Stomach (tissue), 9 donors: ENCODE data around the gene SLC38A11. TPM values are rescaled to one million over a fixed set of nuclear protein-coding genes. Genes with fewer than 3 reads are reported as not detected.

Experiments
- DNase-seq, 2 donors: peaks; one replicate each; pipeline versions ENCODE4 v3.0.0 to v3.0.0-alpha.2; 2013 to 2019
- H3K27ac ChIP-seq, 5 donors: fragments of 200-600 bp in 4 of 5; sonication (generic) in 4 of 5; one replicate each; pipeline ENCODE4 v1.5.1; 2013 to 2019; ENCODE audit warnings: mild to moderate bottlenecking in 1 of 5, moderate library complexity in 1 of 5
- H3K27me3 ChIP-seq, 3 donors: fragments of 200-600 bp; sonication (generic); one replicate each; pipeline ENCODE4 v1.5.1; 2017 to 2019; ENCODE audit warnings: mixed run types in 1 of 3
- H3K36me3 ChIP-seq, 4 donors: fragments of 200-600 bp; sonication (generic); 1 replicate in 3 of 4; 2 replicates in 1 of 4; pipeline ENCODE4 v1.5.1; 2016 to 2019
- H3K4me1 ChIP-seq, 4 donors: fragments of 200-600 bp; sonication (generic); one replicate each; pipeline ENCODE4 v1.5.1; 2016 to 2019
- H3K4me3 ChIP-seq, 4 donors: fragments of 200-600 bp; sonication (generic) in 3 of 4; one replicate each; pipeline ENCODE4 v1.5.1; 2016 to 2019; ENCODE audit warnings: mild to moderate bottlenecking in 1 of 4
- H3K9me3 ChIP-seq, 4 donors: fragments of 200-600 bp; sonication (generic); one replicate each; pipeline ENCODE4 v1.5.1; 2016 to 2019
- EP300 ChIP-seq: sonication (generic); formaldehyde crosslinking; IDR thresholded peaks from one replicate; pipeline ENCODE4 v1.6.1; 2017; ENCODE audit warnings: antibody characterized with exemption
- POLR2A ChIP-seq, 4 donors: fragments of 450-650 bp; IDR thresholded peaks; one replicate each; pipeline ENCODE4 v1.6.1; 2016; ENCODE audit warnings: antibody characterized with exemption in 4 of 4, control low read depth in 2 of 4, mild to moderate bottlenecking in 1 of 4, moderate library complexity in 1 of 4
- POLR2AphosphoS5 ChIP-seq, 3 donors: sonication (generic); formaldehyde crosslinking; IDR thresholded peaks; one replicate each; pipeline ENCODE4 v1.6.1; 2016; ENCODE audit warnings: antibody characterized with exemption in 3 of 3
- WGBS, 5 donors: extraction: QIAGEN DNeasy Blood & Tissue Kit in 3 of 5; methylation state at CpG; one replicate each; pipeline versions ENCODE4 v1.1.5 to v1.1.7; 2013 to 2018; 5-methylcytosine and 5-hydroxymethylcytosine counted together
- intact Hi-C: fragments of 100-400 bp; cut with DNase I; formaldehyde crosslinking; loops from one replicate; pipeline ENCODE4 v1.15.1; 2023; ENCODE audit warnings: low total_unique reads
- polyA plus RNA-seq, 3 donors: library from polyadenylated mRNA; stranded (reverse); fragments of 200-250 nt; gene quantifications; one replicate each; pipeline ENCODE4 v1.2.3, GENCODE V29; 2013
- total RNA-seq, 5 donors: library from RNA; depleted of rRNA; stranded (reverse); fragments of >200 nt; gene quantifications; one replicate each; pipeline versions ENCODE4 v1.1.0 to v1.2.3, GENCODE V29; 2014 to 2016
- TF ChIP-seq, protein P1 (sequence below), 7 experiments: fragments of 450-650 bp in 4 of 7; fragments of 200-600 bp in 3 of 7; sonication (generic) in 3 of 7; IDR thresholded peaks; one replicate each; pipeline ENCODE4 v1.5.1; 2016 to 2019; ENCODE audit warnings: antibody characterized with exemption in 7 of 7, control low read depth in 2 of 7, mild to moderate bottlenecking in 1 of 7
- donor health status: healthy with polysubstance abuse.
- donor health status: Bipolar disorder and iron deficiency.
- donor health status: healthy.

Gene SLC38A11
- total and polyA plus RNA-seq, 8 donors: 1.3 to 54.3 (median 5.3) TPM; not detected in 1

DNA sequence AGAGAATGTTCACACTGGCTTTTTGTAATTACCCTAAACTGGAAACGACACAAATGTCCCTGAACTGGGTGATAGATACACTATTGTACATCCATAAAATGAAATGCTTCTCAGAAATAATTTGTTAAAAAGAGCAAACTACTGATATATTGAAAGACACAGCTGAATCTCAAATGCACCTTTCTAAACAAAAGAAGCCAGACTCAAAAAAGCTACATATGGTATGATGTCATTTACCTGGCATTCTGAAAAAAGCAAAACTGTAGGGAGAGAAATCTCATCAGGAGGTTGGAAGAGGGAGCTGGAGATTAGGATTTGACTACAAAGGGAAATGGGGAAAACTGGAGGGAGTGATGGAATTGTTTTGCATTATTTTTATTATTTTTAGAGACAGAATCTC, 12.0 kb downstream of the SLC38A11 start:
- peaks cover 0 to 9% (median 4%) of the 10 kb centered on the region in 4 donors for H3K4me1 ChIP-seq
- peak overlapping the region in 4 of 5 donors; percentile 2 to 64 (median 11) for H3K27ac ChIP-seq
- H3K36me3 ChIP-seq: no peaks in the 10 kb centered on the region
- no peaks in the 10 kb centered on the region for H3K27me3 ChIP-seq
- TF ChIP-seq, protein P1, sequence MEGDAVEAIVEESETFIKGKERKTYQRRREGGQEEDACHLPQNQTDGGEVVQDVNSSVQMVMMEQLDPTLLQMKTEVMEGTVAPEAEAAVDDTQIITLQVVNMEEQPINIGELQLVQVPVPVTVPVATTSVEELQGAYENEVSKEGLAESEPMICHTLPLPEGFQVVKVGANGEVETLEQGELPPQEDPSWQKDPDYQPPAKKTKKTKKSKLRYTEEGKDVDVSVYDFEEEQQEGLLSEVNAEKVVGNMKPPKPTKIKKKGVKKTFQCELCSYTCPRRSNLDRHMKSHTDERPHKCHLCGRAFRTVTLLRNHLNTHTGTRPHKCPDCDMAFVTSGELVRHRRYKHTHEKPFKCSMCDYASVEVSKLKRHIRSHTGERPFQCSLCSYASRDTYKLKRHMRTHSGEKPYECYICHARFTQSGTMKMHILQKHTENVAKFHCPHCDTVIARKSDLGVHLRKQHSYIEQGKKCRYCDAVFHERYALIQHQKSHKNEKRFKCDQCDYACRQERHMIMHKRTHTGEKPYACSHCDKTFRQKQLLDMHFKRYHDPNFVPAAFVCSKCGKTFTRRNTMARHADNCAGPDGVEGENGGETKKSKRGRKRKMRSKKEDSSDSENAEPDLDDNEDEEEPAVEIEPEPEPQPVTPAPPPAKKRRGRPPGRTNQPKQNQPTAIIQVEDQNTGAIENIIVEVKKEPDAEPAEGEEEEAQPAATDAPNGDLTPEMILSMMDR (IDR thresholded peaks at IDR 0.05): no peak
- TF ChIP-seq POLR2AphosphoS5 (IDR thresholded peaks at IDR 0.05): no peak
- no peak for TF ChIP-seq POLR2A (IDR thresholded peaks at IDR 0.05)
- no peak for TF ChIP-seq EP300
- no peaks in the 10 kb centered on the region for H3K9me3 ChIP-seq
- intact Hi-C loops: no loop called here
- DNase-seq: no peak
- WGBS, 5 donors: 56 to 63% (median 61%) methylated on average over 1 of the region's 1 CpG
- H3K4me3 ChIP-seq: no peak overlapping the region

DNA sequence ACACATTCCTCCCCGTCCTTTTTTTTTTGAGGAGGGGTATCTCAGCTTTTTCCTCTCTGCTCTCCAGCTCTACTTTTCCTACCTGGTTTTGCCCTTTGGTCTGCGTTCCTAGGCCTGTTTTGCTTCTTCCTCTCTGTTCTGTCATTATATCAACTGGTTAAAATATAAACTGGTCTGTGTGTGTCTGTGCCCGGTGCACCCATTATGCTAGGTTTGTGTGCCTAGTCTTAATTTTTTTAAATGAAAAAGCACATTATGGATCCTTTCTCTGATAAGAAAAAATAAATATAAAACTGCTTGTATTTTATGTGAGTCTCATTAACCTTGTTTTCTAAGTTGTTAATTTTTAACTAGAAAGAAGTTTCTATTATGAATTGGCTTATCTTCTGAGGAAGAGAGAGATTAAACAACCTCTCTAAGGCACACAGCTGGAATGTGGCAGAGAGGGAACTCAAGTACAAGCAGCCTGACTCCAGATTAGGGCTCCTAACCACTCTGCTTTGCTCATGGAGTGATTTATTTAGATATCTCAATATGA, 17.4 kb downstream of the SLC38A11 start:
- H3K36me3 ChIP-seq: no peaks in the 10 kb centered on the region
- H3K4me1 ChIP-seq: peaks cover 0 to 47% (median 13%) of the 10 kb centered on the region in 4 donors
- no peaks in the 10 kb centered on the region for H3K27me3 ChIP-seq
- DNase-seq: peak; percentile 35 to 69
- 17 to 37% (median 30%) methylated on average over 3 of the region's 3 CpGs for WGBS, 5 donors
- intact Hi-C loops: no loop called here
- TF ChIP-seq POLR2AphosphoS5 (IDR thresholded peaks at IDR 0.05): peak in 1 of 3 donors; percentile 41
- TF ChIP-seq, protein P1 (IDR thresholded peaks at IDR 0.05): no peak
- H3K9me3 ChIP-seq: no peaks in the 10 kb centered on the region
- peak overlapping the region; percentile 24 to 75 (median 58) for H3K27ac ChIP-seq
- peak overlapping the region in 1 of 4 donors; percentile 20 for H3K4me3 ChIP-seq

DNA sequence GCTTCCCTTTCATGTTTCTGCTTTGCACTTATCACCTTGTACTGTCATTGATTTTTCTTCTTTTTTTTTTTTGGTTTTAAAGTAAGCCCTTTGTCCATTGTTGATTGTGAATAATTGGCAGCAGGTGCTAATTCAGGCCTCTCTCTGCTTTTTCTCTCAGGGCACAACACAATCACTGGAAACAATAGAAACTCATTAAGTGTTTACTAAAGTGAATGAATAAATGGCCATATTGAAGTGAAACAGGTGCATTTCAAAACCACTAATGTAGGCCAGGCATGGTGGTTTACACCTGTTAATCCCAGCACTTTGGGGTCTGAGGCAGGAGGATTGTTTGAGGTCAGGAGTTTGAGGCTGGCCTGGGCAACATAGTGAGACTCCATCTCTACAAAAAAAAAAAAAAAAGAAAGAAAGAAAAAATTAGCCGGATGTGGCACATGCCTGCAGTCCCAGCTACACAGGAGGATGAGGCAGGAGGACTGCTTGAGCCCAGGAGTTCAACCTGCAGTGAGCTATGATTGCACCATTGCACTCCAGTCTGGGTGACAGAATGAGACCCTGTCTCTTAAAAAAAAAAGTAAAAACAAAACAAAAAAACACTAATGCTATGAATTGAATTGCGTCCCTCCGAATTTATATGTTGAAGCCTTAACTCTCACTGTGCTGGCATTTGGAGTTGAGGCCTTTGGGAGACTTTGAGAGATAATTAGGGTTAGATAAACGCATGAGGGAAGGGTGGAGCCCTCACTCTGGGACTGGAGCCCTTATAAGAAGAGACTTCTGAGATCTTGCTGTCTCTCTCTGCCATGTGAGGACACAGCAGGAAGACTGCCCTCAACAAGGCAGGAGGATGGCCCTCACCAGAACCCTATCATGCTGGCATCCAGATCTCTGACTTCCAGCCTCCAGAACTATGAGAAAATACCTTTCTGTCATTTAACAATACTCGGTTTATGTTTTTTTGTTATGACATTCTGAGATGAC, 19.9 kb downstream of the SLC38A11 start:
- intact Hi-C loops: no loop called here
- Histone ChIP-seq H3K4me3 (no peak overlapping the region), H3K9me3 (no peaks in the 10 kb centered on the region), H3K27me3 (no peaks in the 10 kb centered on the region), H3K27ac (peak overlapping the region in 2 of 5 donors; percentile 23 to 75), H3K4me1 (peaks cover 0 to 47% (median 13%) of the 10 kb centered on the region in 4 donors), H3K36me3 (no peaks in the 10 kb centered on the region)
- TF ChIP-seq, protein P1 (IDR thresholded peaks at IDR 0.05): no peak
- no peak for TF ChIP-seq POLR2A (IDR thresholded peaks at IDR 0.05)
- TF ChIP-seq EP300: no peak
- no peak for TF ChIP-seq POLR2AphosphoS5 (IDR thresholded peaks at IDR 0.05)
- 54 to 72% (median 67%) methylated on average over 5 of the region's 5 CpGs for WGBS, 5 donors
- no peak for DNase-seq

DNA sequence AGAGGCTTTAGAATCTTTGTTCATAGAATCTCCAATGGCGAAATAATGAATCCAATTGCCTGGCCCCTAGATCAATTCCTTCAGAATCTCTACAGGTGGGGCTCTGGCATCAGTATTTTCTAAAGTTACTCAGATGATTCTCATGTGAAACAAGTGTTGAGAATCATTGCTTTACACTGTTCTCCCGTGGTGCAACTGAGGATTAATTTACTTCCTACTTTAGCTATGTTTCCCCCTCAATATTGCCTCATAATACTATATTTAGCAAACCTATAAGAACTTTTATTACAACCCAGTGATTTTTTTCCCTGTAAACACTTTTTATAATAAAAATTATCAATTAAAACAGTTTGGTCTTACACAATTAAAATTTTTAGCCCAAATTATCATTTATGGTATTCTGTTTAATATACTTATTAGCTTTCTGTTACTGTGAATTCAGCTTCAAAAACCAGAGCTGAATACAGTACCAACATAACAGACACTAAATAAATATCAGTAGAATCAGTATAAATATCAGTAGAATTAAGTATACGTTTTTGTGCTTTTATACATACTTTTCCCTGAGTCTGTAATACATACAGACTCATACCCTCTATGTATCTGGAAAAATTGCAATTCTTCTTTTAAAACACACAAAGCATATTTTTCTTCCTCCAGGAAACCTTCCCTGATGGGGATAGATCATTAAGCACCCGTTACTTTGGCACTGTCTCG, 20.8 kb downstream of the SLC38A11 start:
- H3K27me3 ChIP-seq: no peaks in the 10 kb centered on the region
- DNase-seq: no peak
- H3K27ac ChIP-seq: peak overlapping the region in 1 of 5 donors; percentile 38
- intact Hi-C loops: no loop called here
- no peaks in the 10 kb centered on the region for H3K9me3 ChIP-seq
- no peaks in the 10 kb centered on the region for H3K36me3 ChIP-seq
- no peak overlapping the region for H3K4me3 ChIP-seq
- peaks cover 0 to 47% (median 13%) of the 10 kb centered on the region in 4 donors for H3K4me1 ChIP-seq
- WGBS, 5 donors: 32 to 48% (median 47%) methylated on average over 5 of the region's 5 CpGs
- TF ChIP-seq, protein P1 (IDR thresholded peaks at IDR 0.05): no peak
- TF ChIP-seq POLR2AphosphoS5 (IDR thresholded peaks at IDR 0.05) (no peak), POLR2A (IDR thresholded peaks at IDR 0.05) (no peak), EP300 (no peak)
